GM12865 (cell line): ENCODE results near the gene HPCAL1.
A peak's percentile ranks its signal among the peaks of the same experiment; 100 is the strongest.

Source experiments
- DNase-seq: peaks from one replicate; pipeline ENCODE4 v3.0.0; 2010; ENCODE audit warnings: low read depth
- H3K4me3 ChIP-seq: 2 replicates; pipeline ENCODE4 v1.5.1; 2011; ENCODE audit warnings: mild to moderate bottlenecking, low read depth, low read length, control low read depth
- CTCF ChIP-seq: IDR thresholded peaks from 2 replicates; pipeline ENCODE4 v1.5.1; 2011; ENCODE audit warnings: low read length, control low read depth, low read depth, inconsistent platforms; ENCODE audit not compliant: insufficient read depth; ENCODE audit errors: missing control alignments

HPCAL1 gene

GRCh38 chr2:10274983-10275802, 27.5 kb upstream of the HPCAL1 start:
- DNase-seq: no peak
- no peak overlapping the region for H3K4me3 ChIP-seq
- TF ChIP-seq CTCF: no peak

GRCh38 chr2:10276481-10277292, 26.0 kb upstream of the HPCAL1 start:
- TF ChIP-seq CTCF: no peak
- no peak for DNase-seq
- no peak overlapping the region for H3K4me3 ChIP-seq

DNA sequence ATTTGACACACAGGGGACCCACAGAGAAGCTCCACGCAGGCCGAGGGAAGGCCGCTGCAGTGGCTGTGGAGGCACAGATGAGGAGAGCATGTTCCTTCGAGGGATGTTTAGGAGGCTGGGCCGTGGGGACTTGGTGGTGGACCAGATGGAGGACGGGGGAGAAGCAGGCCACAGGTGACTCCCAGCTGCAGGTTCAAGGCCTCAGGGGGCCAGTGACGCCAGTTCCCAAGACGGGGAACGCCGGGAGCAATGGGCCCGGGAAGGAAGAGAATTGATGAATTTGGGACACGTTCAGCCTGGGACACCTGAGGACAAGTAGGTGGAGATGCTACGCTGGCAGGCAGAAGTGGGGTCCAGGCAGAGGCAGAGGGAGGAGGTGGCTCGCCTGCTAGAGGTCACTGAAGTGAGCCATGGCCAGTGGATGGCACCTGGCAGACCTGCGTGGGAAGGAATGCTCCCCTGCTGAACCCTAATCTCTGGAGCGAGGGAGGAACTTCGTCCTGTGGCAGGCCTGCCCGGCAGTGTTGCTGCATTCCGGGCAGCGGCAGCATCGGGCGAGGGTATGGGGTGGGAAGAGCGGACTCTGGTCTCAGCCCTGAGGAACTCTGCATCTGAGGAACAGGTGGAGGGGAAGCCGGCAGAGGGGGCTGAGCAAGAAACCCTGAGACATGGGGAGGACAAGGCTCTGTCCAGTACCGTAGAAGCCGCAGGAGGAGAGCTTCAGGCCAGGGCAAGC, 25.2 kb upstream of the HPCAL1 start:
- DNase-seq: no peak
- H3K4me3 ChIP-seq: no peak overlapping the region
- TF ChIP-seq CTCF: no peak

DNA sequence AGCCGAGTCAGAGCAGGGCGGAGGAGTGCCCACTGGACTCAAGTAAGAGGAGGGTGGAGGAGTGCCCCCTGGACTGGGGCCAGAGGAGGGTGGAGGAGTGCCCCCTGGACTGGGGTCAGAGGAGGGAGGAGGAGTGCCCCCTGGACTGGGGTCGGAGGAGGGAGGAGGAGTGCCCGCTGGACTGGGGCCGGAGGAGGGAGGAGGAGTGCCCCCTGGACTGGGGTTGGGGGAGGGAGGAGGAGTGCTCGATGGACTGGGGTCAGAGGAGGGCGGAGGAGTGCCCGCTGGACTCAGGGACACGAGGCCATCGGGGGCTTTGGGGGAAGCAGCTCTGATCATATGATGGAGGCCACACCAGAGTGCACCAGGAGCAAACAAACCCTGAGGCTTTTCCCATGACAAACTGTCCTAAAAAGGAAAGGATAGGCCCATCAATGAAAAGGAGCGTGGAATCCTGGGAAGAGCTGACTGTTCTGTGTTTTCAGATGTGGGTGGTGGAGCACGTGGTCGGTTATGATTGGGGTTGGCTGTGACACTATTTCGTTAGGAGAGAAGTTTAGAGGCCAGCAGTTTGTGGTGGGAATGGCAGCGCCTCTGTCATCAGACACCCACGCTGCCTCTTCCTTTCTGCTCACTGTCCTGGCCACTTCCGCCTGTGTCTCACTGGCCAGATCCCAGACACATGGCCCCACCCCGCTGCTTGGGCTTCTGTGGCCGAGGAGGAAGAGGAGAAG, 24.5 kb upstream of the HPCAL1 start:
- DNase-seq: peak; percentile 13
- no peak for TF ChIP-seq CTCF

DNA sequence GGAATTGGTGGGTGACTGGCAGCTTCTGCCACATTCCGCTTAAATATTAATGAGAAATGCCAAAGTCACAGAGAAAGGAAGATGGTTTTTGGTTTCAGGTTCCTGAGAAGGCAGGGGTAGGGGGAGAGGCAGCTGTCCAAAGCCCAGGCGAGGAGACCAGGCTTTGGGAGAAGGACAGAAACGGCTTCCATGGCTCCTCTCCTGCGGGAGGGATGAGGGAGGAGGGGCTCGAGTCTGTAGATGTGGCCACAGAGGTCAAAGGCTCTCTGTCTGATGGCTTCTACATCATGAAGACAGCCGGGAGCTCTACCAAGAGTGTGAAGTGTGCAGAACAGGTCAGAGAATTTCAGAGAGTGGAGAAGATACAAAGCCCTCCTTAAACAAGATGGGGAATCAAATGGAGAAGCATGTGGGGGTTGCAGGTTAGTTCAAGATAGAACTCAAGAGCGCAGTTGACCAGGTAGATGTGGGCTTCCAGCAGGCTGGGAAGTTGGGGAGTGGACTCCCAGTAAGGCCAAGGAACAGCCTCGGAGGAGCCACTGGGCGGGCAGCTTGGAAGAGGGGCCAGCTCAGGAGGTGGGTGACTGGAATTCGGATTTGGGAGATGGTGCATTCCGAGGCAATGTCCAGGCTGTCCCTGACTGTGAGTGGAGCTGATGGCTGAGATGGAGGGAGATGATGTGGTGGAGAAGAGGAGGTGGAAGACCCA, 23.8 kb upstream of the HPCAL1 start:
- TF ChIP-seq CTCF: no peak
- no peak overlapping the region for H3K4me3 ChIP-seq

More for the DNA sequence above, 24.5 kb upstream of the HPCAL1 start:
- H3K4me3 ChIP-seq: no peak overlapping the region

GRCh38 chr2:10279472-10279870, 23.2 kb upstream of the HPCAL1 start:
- no peak for TF ChIP-seq CTCF
- DNase-seq: no peak
- no peak overlapping the region for H3K4me3 ChIP-seq

More for the DNA sequence above, 23.8 kb upstream of the HPCAL1 start:
- DNase-seq: no peak
